IMR-90 (cell line): ENCODE measurements around the gene FAM219A. TPM values are rescaled to one million over a fixed set of nuclear protein-coding genes. Genes with fewer than 3 reads are reported as not detected.

Source experiments
- ATAC-seq: fragments of 200-7000 bp; cut with Tn5 transposase; 2 replicates; pipeline ENCODE4 v1.9.1; 2020; ENCODE audit warnings: low read depth, mild to moderate bottlenecking, moderate library complexity
- BruUV-seq: library from RNA; stranded (reverse); fragments of 400-500 nt; replicated peaks from 2 replicates; lab custom pipeline; 2021; lab: Mats Ljungman, UMichigan
- CTCF ChIA-PET: fragments of 300-600 bp; formaldehyde crosslinking; extraction: SDS; loops from one replicate; lab custom pipeline; 2021; ENCODE audit warnings: antibody characterized with exemption; lab: Yijun Ruan, JAX
- POLR2A ChIA-PET: fragments of 300-600 bp; sonication (Branson Sonifier 250); formaldehyde crosslinking; loops from one replicate; lab custom pipeline; 2022; ENCODE audit warnings: antibody characterized with exemption; ENCODE audit not compliant: unreplicated experiment; lab: Charles Lee
- DNase-seq: peaks from one replicate; pipeline ENCODE4 v3.0.0; 2013
- H2AFZ ChIP-seq: replicated peaks from 2 replicates; pipeline ENCODE3; 2013; ENCODE audit warnings: low read length, mild to moderate bottlenecking; ENCODE audit not compliant: poor library complexity
- H2AK5ac ChIP-seq: 2 replicates; pipeline ENCODE4 v1.6.1; 2013; ENCODE audit warnings: low read depth, low read length, inconsistent platforms
- H2AK9ac ChIP-seq: replicated peaks from 2 replicates; pipeline ENCODE3; 2013; ENCODE audit warnings: mild to moderate bottlenecking, low read depth, low read length, moderate library complexity; ENCODE audit not compliant: poor library complexity
- H2BK120ac ChIP-seq: 2 replicates; pipeline ENCODE4 v1.6.1; 2013; ENCODE audit warnings: low read depth, low read length, inconsistent platforms
- H2BK15ac ChIP-seq: 3 replicates; pipeline ENCODE4 v1.6.1; 2013; ENCODE audit warnings: low read depth, low read length, inconsistent platforms
- H2BK20ac ChIP-seq: 2 replicates; pipeline ENCODE4 v1.6.1; 2013; ENCODE audit warnings: low read depth, mild to moderate bottlenecking, inconsistent platforms, low read length, moderate library complexity
- H2BK5ac ChIP-seq: 2 replicates; pipeline ENCODE4 v1.6.1; 2013; ENCODE audit warnings: mild to moderate bottlenecking, low read depth, low read length, inconsistent platforms; ENCODE audit not compliant: poor library complexity, severe bottlenecking
- H3K14ac ChIP-seq: replicated peaks from 2 replicates; pipeline ENCODE4 v1.6.1; 2013; ENCODE audit warnings: low read depth, low read length, inconsistent platforms
- H3K18ac ChIP-seq: 2 replicates; pipeline ENCODE4 v1.6.1; 2013; ENCODE audit warnings: low read depth, low read length, control low read depth
- H3K23ac ChIP-seq: 2 replicates; pipeline ENCODE4 v1.6.1; 2013; ENCODE audit warnings: low read depth, low read length, inconsistent platforms
- H3K27ac ChIP-seq: 2 replicates; pipeline ENCODE4 v1.5.1; 2013; ENCODE audit warnings: mild to moderate bottlenecking, control low read depth, low read length; ENCODE audit not compliant: insufficient read depth
- H3K27me3 ChIP-seq: 2 replicates; pipeline ENCODE4 v1.6.1; 2013; ENCODE audit warnings: low read length; ENCODE audit not compliant: control insufficient read depth, insufficient read depth
- H3K36me3 ChIP-seq: 2 replicates; pipeline ENCODE4 v1.6.1; 2013; ENCODE audit warnings: low read length, mixed read lengths; ENCODE audit not compliant: control insufficient read depth, insufficient read depth
- H3K4ac ChIP-seq: 2 replicates; pipeline ENCODE4 v1.6.1; 2013; ENCODE audit warnings: low read depth, low read length, inconsistent platforms
- H3K4me1 ChIP-seq: 2 replicates; pipeline ENCODE4 v1.6.1; 2013; ENCODE audit warnings: low read length, mixed read lengths; ENCODE audit not compliant: control insufficient read depth, insufficient read depth
- H3K4me2 ChIP-seq: 2 replicates; pipeline ENCODE4 v1.6.1; 2013; ENCODE audit warnings: low read depth, mild to moderate bottlenecking, control low read depth, low read length, moderate library complexity
- H3K4me3 ChIP-seq: 2 replicates; pipeline ENCODE4 v1.5.1; 2013; ENCODE audit warnings: low read depth, mild to moderate bottlenecking, control low read depth, low read length, moderate library complexity; ENCODE audit not compliant: insufficient read depth
- H3K56ac ChIP-seq: 2 replicates; pipeline ENCODE4 v1.6.1; 2013; ENCODE audit warnings: low read length, inconsistent platforms; ENCODE audit not compliant: insufficient read depth; ENCODE audit errors: extremely low read depth
- H3K79me1 ChIP-seq, 2 experiments: 2 replicates each; pipeline ENCODE4 v1.6.1; 2013; ENCODE audit warnings: low read length in 2 of 2, inconsistent platforms in 1 of 2, low read depth in 1 of 2
- H3K9ac ChIP-seq: 2 replicates; pipeline ENCODE4 v1.6.1; 2013; ENCODE audit warnings: low read depth, low read length, control low read depth
- H3K9me1 ChIP-seq: 2 replicates; pipeline ENCODE4 v1.6.1; 2013; ENCODE audit warnings: low read length, inconsistent platforms; ENCODE audit not compliant: insufficient read depth
- H3K9me3 ChIP-seq: 2 replicates; pipeline ENCODE4 v1.6.1; 2013; ENCODE audit warnings: low read length; ENCODE audit not compliant: control insufficient read depth, insufficient read depth
- H4K20me1 ChIP-seq: 2 replicates; pipeline ENCODE4 v1.6.1; 2013; ENCODE audit warnings: low read length, inconsistent platforms; ENCODE audit not compliant: insufficient read depth
- H4K5ac ChIP-seq: 2 replicates; pipeline ENCODE4 v1.6.1; 2013; ENCODE audit warnings: mild to moderate bottlenecking, low read depth, low read length, control low read depth
- H4K8ac ChIP-seq, 2 experiments: 2 replicates each; pipeline ENCODE4 v1.6.1; 2013; ENCODE audit warnings: low read depth in 2 of 2, low read length in 2 of 2, control low read depth in 1 of 2, inconsistent platforms in 1 of 2
- H4K91ac ChIP-seq: 2 replicates; pipeline ENCODE4 v1.6.1; 2013; ENCODE audit warnings: low read depth, low read length, inconsistent platforms; ENCODE audit not compliant: insufficient read depth
- CEBPB ChIP-seq: IDR thresholded peaks from 2 replicates; pipeline ENCODE4 v1.6.1; 2012; ENCODE audit warnings: low read depth, low read length, improper control_type of control experiment
- CHD1 ChIP-seq: IDR thresholded peaks from 2 replicates; pipeline ENCODE4 v1.6.1; 2012; ENCODE audit warnings: low read depth, low read length, improper control_type of control experiment
- MAZ ChIP-seq: IDR thresholded peaks from 2 replicates; pipeline ENCODE4 v1.6.1; 2012; ENCODE audit warnings: low read depth, mild to moderate bottlenecking, low read length, improper control_type of control experiment, moderate library complexity, borderline replicate concordance
- MXI1 ChIP-seq: IDR thresholded peaks from 2 replicates; pipeline ENCODE4 v1.6.1; 2012; ENCODE audit warnings: low read depth, mild to moderate bottlenecking, low read length, moderate library complexity, borderline replicate concordance
- POLR2A ChIP-seq: IDR thresholded peaks from 2 replicates; pipeline ENCODE4 v1.6.1; 2012; ENCODE audit warnings: mild to moderate bottlenecking, low read depth, low read length
- RAD21 ChIP-seq: IDR thresholded peaks from 2 replicates; pipeline ENCODE4 v1.6.1; 2012; ENCODE audit warnings: low read length, improper control_type of control experiment
- RCOR1 ChIP-seq: IDR thresholded peaks from 2 replicates; pipeline ENCODE4 v1.6.1; 2012; ENCODE audit warnings: mild to moderate bottlenecking, low read length, improper control_type of control experiment; ENCODE audit not compliant: insufficient replicate concordance
- RFX5 ChIP-seq: IDR thresholded peaks from 2 replicates; pipeline ENCODE4 v1.8.0; 2012; ENCODE audit warnings: low read depth, mild to moderate bottlenecking, low read length, moderate library complexity
- WGBS, 2 experiments: methylation state at CpG; one replicate each; pipeline versions ENCODE4 v1.1.5 to v1.1.7; 2013; ENCODE audit warnings: missing lambda C conversion rate in 2 of 2; ENCODE audit not compliant: insufficient read length in 1 of 2; ENCODE audit errors: extremely low coverage in 2 of 2; 5-methylcytosine and 5-hydroxymethylcytosine counted together
- dilution Hi-C: fragments of 300-500 bp; cut with HindIII; formaldehyde crosslinking; loops from one replicate; pipeline ENCODE4 v1.14.3; 2018; ENCODE audit warnings: low sequenced_read_pairs; ENCODE audit not compliant: unreplicated experiment
- in situ Hi-C: fragments of 300-500 bp; cut with MboI; formaldehyde crosslinking; loops from 3 replicates; pipeline ENCODE4 v1.14.3; 2019; ENCODE audit warnings: low sequenced_read_pairs, inconsistent platforms, mixed read lengths
- intact Hi-C: fragments of 100-400 bp; cut with micrococcal nuclease; formaldehyde crosslinking; loops from 2 replicates; pipeline ENCODE4 v1.10.0; 2022
- polyA plus RNA-seq, 3 experiments: library from polyadenylated mRNA; depleted of rRNA; stranded (reverse); fragments of >200 nt; gene quantifications; 2 replicates each; pipeline ENCODE4 v1.2.3, GENCODE V29; 2012; ENCODE audit warnings: low replicate concordance in 1 of 3
- total RNA-seq: library from RNA; depleted of rRNA; stranded (reverse); fragments of >200 nt; gene quantifications from 2 replicates; pipeline ENCODE4 v1.2.3, GENCODE V29; 2012
- TF ChIP-seq, protein P1 (sequence below): fragments of 150-350 bp; IDR thresholded peaks from 2 replicates; pipeline ENCODE4 v1.6.1; 2016; ENCODE audit warnings: low read depth, mild to moderate bottlenecking, low read length, moderate library complexity, borderline replicate concordance
- TF ChIP-seq, protein P2 (sequence below): conservative IDR thresholded peaks from 2 replicates; pipeline ENCODE4 v1.5.1; 2012; ENCODE audit warnings: mild to moderate bottlenecking, low read depth, low read length, improper control_type of control experiment

FAM219A gene
- total and polyA plus RNA-seq, 2 of the 4 experiments (the other 2 are of a cell fraction) = 4.8 to 20.8 TPM

GRCh38 chr9:34457266-34458012, 931 bp downstream of the FAM219A start:
- H3K27me3 ChIP-seq = peaks cover 6% of the 10 kb centered on the region
- H3K9me1 ChIP-seq = peaks cover 18% of the 10 kb centered on the region
- DNase-seq (peak; percentile 77), ATAC-seq (peak; percentile 47)
- peak overlapping the region; percentile 74 for H3K14ac ChIP-seq
- H3K9ac ChIP-seq = peak overlapping the region; percentile 94
- peaks cover 17 to 57% of the 10 kb centered on the region in 2 experiments; a peak in 3 of 4 replicates for H3K79me1 ChIP-seq
- H2BK15ac ChIP-seq = peak overlapping the region; percentile 82; the same call in 2 of the 3 replicates
- peak overlapping the region; percentile 53; the same call in 1 of the 2 replicates for H2BK120ac ChIP-seq
- intact Hi-C loops = no loop called here
- H2AK5ac ChIP-seq = peak overlapping the region; percentile 88
- BruUV-seq = no TSS peak
- H3K4me2 ChIP-seq = peak overlapping the region; percentile 95
- peak overlapping the region; percentile 47 for H3K18ac ChIP-seq
- in situ Hi-C loops = no loop called here
- H2AK9ac ChIP-seq = peak overlapping the region; percentile 78
- peak overlapping the region; percentile 69 to 78 for H4K8ac ChIP-seq
- 1% methylated on average over 22 of the region's 48 CpGs; no CpG with 5 or more reads in 1 of the 2 experiments for WGBS, 2 experiments
- peak overlapping the region; percentile 81 for H3K4ac ChIP-seq
- H4K5ac ChIP-seq = peak overlapping the region; percentile 68
- dilution Hi-C loops = no loop called here
- peak overlapping the region; percentile 84 for H3K27ac ChIP-seq
- 0 out of 2 replicates have a peak overlapping the region, but pooled peaks have one; percentile 38 for H2BK20ac ChIP-seq
- H3K4me1 ChIP-seq = peaks cover 5% of the 10 kb centered on the region
- H3K9me3 ChIP-seq = no peaks in the 10 kb centered on the region
- H3K23ac ChIP-seq = peak overlapping the region; percentile 88
- peak overlapping the region; percentile 94 for H2AFZ ChIP-seq
- peak overlapping the region; percentile 37 for H3K56ac ChIP-seq
- CTCF ChIA-PET = no interaction called here
- no peaks in the 10 kb centered on the region for H3K36me3 ChIP-seq
- H4K20me1 ChIP-seq = peaks cover 45% of the 10 kb centered on the region
- H2BK5ac ChIP-seq = peak overlapping the region; percentile 79
- peak overlapping the region; percentile 71; the same call in 1 of the 2 replicates for H4K91ac ChIP-seq
- H3K4me3 ChIP-seq = peak overlapping the region; percentile 70
- POLR2A ChIA-PET = no interaction called here
- TF ChIP-seq CEBPB = peak; percentile 30; the same call in 1 of the 2 replicates
- TF ChIP-seq MAZ = peak; percentile 58; the same call in 1 of the 2 replicates
- TF ChIP-seq, protein P1, sequence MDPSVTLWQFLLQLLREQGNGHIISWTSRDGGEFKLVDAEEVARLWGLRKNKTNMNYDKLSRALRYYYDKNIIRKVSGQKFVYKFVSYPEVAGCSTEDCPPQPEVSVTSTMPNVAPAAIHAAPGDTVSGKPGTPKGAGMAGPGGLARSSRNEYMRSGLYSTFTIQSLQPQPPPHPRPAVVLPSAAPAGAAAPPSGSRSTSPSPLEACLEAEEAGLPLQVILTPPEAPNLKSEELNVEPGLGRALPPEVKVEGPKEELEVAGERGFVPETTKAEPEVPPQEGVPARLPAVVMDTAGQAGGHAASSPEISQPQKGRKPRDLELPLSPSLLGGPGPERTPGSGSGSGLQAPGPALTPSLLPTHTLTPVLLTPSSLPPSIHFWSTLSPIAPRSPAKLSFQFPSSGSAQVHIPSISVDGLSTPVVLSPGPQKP = no peak
- TF ChIP-seq RAD21 = no peak
- TF ChIP-seq RFX5 = no peak
- no peak for TF ChIP-seq RCOR1
- peak; percentile 63; the same call in 1 of the 2 replicates for TF ChIP-seq POLR2A
- no peak for TF ChIP-seq CHD1
- TF ChIP-seq, protein P2, sequence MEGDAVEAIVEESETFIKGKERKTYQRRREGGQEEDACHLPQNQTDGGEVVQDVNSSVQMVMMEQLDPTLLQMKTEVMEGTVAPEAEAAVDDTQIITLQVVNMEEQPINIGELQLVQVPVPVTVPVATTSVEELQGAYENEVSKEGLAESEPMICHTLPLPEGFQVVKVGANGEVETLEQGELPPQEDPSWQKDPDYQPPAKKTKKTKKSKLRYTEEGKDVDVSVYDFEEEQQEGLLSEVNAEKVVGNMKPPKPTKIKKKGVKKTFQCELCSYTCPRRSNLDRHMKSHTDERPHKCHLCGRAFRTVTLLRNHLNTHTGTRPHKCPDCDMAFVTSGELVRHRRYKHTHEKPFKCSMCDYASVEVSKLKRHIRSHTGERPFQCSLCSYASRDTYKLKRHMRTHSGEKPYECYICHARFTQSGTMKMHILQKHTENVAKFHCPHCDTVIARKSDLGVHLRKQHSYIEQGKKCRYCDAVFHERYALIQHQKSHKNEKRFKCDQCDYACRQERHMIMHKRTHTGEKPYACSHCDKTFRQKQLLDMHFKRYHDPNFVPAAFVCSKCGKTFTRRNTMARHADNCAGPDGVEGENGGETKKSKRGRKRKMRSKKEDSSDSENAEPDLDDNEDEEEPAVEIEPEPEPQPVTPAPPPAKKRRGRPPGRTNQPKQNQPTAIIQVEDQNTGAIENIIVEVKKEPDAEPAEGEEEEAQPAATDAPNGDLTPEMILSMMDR = no peak
- no peak for TF ChIP-seq MXI1
